ENCODE measurements around the gene C16orf86. TPM values are rescaled to one million over a fixed set of nuclear protein-coding genes. Genes with fewer than 3 reads are reported as not detected.
"Not testable (repeated sequence)": the region's sequence is repeated elsewhere in the genome, so short reads cannot be mapped to it uniquely, and the experiment has no call there.

The C16orf86 gene
- total RNA-seq, 2 donors from 2014 or later: 7.5 to 9.6 TPM

DNA sequence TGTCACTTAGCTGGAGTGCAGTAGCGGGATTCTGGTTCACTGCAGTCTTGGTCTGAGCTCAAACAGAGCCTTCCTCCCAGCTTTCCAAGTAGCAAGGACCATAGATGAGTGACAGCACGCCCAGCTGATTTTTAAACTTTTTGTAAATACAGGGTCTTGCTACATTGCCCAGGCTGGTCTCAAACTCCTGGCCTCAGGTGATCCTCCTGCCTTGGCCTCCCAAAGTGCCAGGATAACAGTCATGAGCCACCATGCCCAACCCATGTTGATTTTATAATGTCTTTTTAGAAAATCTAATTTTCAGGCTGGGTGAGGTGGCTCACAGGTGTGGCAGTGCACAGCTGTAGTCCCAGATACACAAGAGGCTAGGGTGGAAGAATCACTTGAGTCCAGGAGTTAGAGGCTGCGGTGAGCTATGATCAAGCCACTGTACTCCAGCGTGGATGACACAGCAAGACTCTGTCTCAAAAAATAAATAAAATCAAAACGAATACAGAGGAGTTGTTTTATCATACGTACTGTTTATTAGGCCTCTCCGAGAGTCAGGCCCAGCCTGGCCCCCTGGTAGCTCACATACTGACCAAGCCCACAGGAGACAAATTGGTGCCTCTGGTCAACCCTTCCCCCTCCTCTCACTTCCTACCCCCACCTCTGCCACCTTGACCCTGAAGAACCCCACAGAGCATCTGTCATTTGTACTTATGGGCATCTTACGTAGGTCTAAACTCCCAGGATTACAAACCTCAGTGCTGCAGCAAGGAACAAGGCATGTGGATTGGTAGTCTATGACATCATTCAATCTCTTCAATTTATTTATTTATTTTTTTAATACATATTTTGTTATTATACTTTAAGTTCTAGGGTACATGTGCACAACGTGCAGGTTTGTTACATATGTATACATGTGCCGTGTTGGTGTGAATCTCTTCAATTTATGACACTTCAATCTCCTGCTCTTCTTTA lies 13.6 kb downstream of the C16orf86 start:
- WGBS, 2 donors: 90 to 91% methylated on average over 10 of the region's 10 CpGs
- intact Hi-C loops (cut with DNase I): no loop called here
- DNase-seq: no peak
- ATAC-seq: no peak
- Histone ChIP-seq H3K36me3 (replicated peaks in 1 of 2; ENCODE audit: insufficient read depth in 1 of 2, low read depth in 2 of 2) (peaks cover 0 to 5% of the 10 kb centered on the region in 2 donors), H3K4me3 (no peak overlapping the region), H3K27me3 (no peaks in the 10 kb centered on the region), H3K9me3 (no peaks in the 10 kb centered on the region), H3K27ac (no peak overlapping the region), H3K4me1 (no peaks in the 10 kb centered on the region)
- TF ChIP-seq CTCF (IDR thresholded peaks at IDR 0.05) (no peak), POLR2A (IDR thresholded peaks at IDR 0.05) (no peak)

DNA sequence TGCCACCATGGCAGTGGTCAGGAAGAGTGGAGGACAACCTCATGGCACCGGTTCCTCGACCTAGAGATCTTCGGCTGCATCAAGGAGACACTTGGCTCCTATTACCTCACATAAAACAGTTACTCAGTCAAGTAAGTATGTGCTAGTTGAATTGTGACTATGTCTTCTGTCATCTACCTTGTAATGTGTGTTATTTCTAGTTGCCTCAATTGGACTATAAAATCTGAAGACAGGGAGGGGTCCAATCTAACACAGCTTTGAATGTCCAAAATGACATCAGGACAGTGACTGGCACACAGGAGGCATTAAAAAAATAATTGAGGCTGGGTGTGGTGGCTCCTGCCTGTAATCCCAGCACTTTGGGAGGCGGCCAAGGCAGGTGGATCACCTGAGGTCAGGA lies 17.2 kb downstream of the C16orf86 start:
- Histone ChIP-seq H3K9me3 (no peaks in the 10 kb centered on the region), H3K36me3 (replicated peaks in 1 of 2; ENCODE audit: insufficient read depth in 1 of 2, low read depth in 2 of 2) (peaks cover 0 to 5% of the 10 kb centered on the region in 2 donors), H3K27me3 (no peaks in the 10 kb centered on the region), H3K27ac (no peak overlapping the region), H3K4me3 (no peak overlapping the region), H3K4me1 (no peaks in the 10 kb centered on the region)
- intact Hi-C loops (cut with DNase I): no loop called here
- WGBS, 2 donors: 95 to 98% methylated on average over 4 of the region's 4 CpGs
- no peak for TF ChIP-seq POLR2A (IDR thresholded peaks at IDR 0.05)
- TF ChIP-seq CTCF (IDR thresholded peaks at IDR 0.05): no peak
- DNase-seq: no peak
- no peak for ATAC-seq

DNA sequence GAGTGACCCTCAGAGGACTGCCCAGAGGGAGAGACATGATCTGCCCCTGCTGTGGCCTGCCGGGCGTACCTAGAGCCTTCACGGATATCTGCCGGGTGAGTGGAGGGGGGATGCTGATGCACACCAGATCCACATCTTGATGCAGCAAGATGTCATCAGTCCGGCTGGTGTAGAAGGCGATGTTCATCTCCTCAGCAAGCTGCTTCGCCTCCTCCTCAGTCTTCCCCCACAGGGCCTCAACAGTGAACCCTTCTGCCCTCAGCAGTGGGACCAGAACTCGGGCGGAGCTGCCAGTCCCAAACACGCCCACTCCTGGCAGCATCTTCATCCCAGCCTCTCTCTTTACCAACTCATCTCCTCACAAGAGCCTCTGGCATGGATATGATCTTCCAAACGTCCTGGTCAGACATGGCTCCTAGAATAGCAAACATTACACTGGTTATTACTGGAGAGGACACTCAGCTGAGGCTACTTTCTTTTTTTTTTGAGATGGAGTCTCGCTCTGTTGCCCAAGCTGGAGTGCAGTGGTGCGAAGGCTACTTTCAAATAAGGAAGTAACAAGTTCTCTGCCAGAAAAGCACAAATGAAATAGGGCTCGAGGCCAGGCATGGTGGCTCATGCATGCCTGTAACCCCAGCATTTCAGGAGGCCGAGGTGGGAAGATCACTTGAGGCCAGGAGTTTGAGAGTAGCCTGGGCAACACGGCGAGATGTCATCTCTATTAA lies 18.9 kb downstream of the C16orf86 start:
- Histone ChIP-seq H3K27ac (no peak overlapping the region), H3K36me3 (replicated peaks in 1 of 2; ENCODE audit: insufficient read depth in 1 of 2, low read depth in 2 of 2) (peaks cover 0 to 5% of the 10 kb centered on the region in 2 donors), H3K4me1 (no peaks in the 10 kb centered on the region), H3K9me3 (no peaks in the 10 kb centered on the region), H3K4me3 (no peak overlapping the region), H3K27me3 (no peaks in the 10 kb centered on the region)
- intact Hi-C loops (cut with DNase I): no loop called here
- TF ChIP-seq POLR2A (IDR thresholded peaks at IDR 0.05): no peak
- TF ChIP-seq CTCF (IDR thresholded peaks at IDR 0.05): no peak
- no peak for ATAC-seq
- 80 to 90% methylated on average over 9 to 17 of the region's 17 CpGs for WGBS, 2 donors
- DNase-seq: no peak

GRCh38 chr16:67693517-67694285 lies 27.1 kb downstream of the C16orf86 start:
- H3K27me3 ChIP-seq; H3K4me1 ChIP-seq; H3K9me3 ChIP-seq; intact Hi-C loops (cut with DNase I); H3K27ac ChIP-seq; H3K36me3 ChIP-seq (replicated peaks in 1 of 2; ENCODE audit: insufficient read depth in 1 of 2, low read depth in 2 of 2); ATAC-seq; DNase-seq; H3K4me3 ChIP-seq: not testable (repeated sequence)
- WGBS, 2 donors: 90 to 92% methylated on average over 8 of the region's 8 CpGs

DNA sequence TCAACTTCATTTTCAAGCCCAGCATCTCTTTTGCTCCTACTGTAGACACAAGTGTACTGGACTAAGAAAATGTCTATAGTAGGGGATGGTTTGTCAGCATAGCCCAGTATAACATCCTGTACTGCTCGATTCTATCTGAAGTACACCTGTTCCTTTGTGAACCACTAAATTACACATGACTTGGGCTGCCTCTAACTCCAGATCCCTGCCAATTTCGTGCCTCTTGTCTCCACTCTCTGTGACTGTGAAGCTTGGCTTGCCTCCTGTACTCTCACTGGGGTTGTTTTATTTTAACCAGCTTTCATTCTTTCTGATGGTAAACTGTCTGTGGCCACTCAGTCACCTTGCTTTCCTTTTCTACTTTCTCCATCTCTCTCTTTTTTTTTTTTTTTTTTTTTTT lies 28.0 kb downstream of the C16orf86 start:
- Histone ChIP-seq H3K4me3 (no peak overlapping the region), H3K4me1 (no peaks in the 10 kb centered on the region), H3K27me3 (no peaks in the 10 kb centered on the region), H3K9me3 (no peaks in the 10 kb centered on the region), H3K27ac (no peak overlapping the region), H3K36me3 (replicated peaks in 1 of 2; ENCODE audit: insufficient read depth in 1 of 2, low read depth in 2 of 2) (no peaks in the 10 kb centered on the region)
- intact Hi-C loops (cut with DNase I): no loop called here
- DNase-seq (no peak), ATAC-seq (no peak)
- TF ChIP-seq POLR2A (IDR thresholded peaks at IDR 0.05) (no peak), CTCF (IDR thresholded peaks at IDR 0.05) (no peak)
- 66 to 78% methylated on average over 2 of the region's 2 CpGs for WGBS, 2 donors
